Measurements from ENCODE around the gene PNPLA5.
A peak's percentile ranks its signal among the peaks of the same experiment; 100 is the strongest.

DNA sequence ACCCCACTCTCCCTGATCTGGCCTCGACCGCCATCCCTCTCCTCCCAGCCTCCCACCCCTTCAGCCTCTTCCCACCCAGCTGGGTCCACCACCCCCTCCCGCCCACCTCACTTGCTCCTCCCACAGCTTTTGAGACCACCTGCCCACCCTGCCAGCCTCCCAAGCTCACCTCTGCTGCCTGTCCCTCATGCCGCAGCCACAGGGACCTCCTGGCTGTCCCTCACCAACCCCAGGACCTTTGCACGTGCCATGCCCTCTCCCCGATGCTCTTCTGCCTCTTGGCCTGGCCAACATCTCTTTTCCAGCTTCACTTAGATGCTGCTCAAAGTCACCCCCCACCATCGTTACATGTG, 6.5 kb downstream of the PNPLA5 start:
- TF ChIP-seq, protein P1, sequence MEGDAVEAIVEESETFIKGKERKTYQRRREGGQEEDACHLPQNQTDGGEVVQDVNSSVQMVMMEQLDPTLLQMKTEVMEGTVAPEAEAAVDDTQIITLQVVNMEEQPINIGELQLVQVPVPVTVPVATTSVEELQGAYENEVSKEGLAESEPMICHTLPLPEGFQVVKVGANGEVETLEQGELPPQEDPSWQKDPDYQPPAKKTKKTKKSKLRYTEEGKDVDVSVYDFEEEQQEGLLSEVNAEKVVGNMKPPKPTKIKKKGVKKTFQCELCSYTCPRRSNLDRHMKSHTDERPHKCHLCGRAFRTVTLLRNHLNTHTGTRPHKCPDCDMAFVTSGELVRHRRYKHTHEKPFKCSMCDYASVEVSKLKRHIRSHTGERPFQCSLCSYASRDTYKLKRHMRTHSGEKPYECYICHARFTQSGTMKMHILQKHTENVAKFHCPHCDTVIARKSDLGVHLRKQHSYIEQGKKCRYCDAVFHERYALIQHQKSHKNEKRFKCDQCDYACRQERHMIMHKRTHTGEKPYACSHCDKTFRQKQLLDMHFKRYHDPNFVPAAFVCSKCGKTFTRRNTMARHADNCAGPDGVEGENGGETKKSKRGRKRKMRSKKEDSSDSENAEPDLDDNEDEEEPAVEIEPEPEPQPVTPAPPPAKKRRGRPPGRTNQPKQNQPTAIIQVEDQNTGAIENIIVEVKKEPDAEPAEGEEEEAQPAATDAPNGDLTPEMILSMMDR (IDR thresholded peaks at IDR 0.05) = peak in 1 of 4 experiments; percentile 3
- TF ChIP-seq POLR2A (IDR thresholded peaks at IDR 0.05) = no peak
